Thoracic aorta (tissue), 2 donors: ENCODE measurements around the gene HDAC6. TPM values are rescaled to one million over a fixed set of nuclear protein-coding genes. Genes with fewer than 3 reads are reported as not detected.
"Not testable (repeated sequence)": the region's sequence is repeated elsewhere in the genome, so short reads cannot be mapped to it uniquely, and the experiment has no call there.

Source experiments
- ATAC-seq: fragments of 150-250 bp; one replicate; pipeline ENCODE4 v1.8.0; 2017; ENCODE audit warnings: low read depth; ENCODE audit not compliant: insufficient number of reproducible peaks, low FRiP score
- DNase-seq: peaks from one replicate; pipeline ENCODE4 v3.0.0-alpha.2; 2020; ENCODE audit warnings: low spot score
- H3K27ac ChIP-seq, 2 donors: fragments of 200-600 bp; sonication (generic); 1 replicate in 1 of 2; 2 replicates in 1 of 2; pipeline ENCODE4 v1.5.1; 2016; ENCODE audit warnings: mild to moderate bottlenecking in 2 of 2, moderate library complexity in 2 of 2
- H3K27me3 ChIP-seq: fragments of 200-600 bp; sonication (generic); replicated peaks from 2 replicates; pipeline ENCODE4 v1.6.0; 2016; ENCODE audit warnings: mild to moderate bottlenecking; ENCODE audit not compliant: insufficient read depth
- H3K36me3 ChIP-seq: fragments of 200-600 bp; sonication (generic); one replicate; pipeline ENCODE4 v1.5.1; 2016
- H3K4me1 ChIP-seq, 2 donors: fragments of 200-600 bp; sonication (generic); 1 replicate in 1 of 2; 2 replicates in 1 of 2; pipeline versions ENCODE4 v1.5.1 to v1.6.0; 2016; ENCODE audit warnings: low read depth in 2 of 2, mild to moderate bottlenecking in 1 of 2; ENCODE audit not compliant: control insufficient read depth in 1 of 2
- H3K4me3 ChIP-seq: fragments of 200-600 bp; sonication (generic); 2 replicates; pipeline ENCODE4 v1.5.1; 2016; ENCODE audit warnings: mild to moderate bottlenecking
- H3K9me3 ChIP-seq: fragments of 200-600 bp; sonication (generic); 2 replicates; pipeline ENCODE4 v1.5.1; 2016
- total RNA-seq, 2 donors: library from RNA; depleted of rRNA; stranded (reverse); fragments of >200 nt; gene quantifications; one replicate each; pipeline versions ENCODE4 v1.1.0 to v1.2.3, GENCODE V29; 2016
- TF ChIP-seq, protein P1 (sequence below): fragments of 200-600 bp; sonication (generic); IDR thresholded peaks from one replicate; pipeline ENCODE4 v1.5.1; 2019; ENCODE audit warnings: antibody characterized with exemption

HDAC6 gene
- total RNA-seq, 2 donors from 2014 or later, result 123 to 125 TPM

DNA sequence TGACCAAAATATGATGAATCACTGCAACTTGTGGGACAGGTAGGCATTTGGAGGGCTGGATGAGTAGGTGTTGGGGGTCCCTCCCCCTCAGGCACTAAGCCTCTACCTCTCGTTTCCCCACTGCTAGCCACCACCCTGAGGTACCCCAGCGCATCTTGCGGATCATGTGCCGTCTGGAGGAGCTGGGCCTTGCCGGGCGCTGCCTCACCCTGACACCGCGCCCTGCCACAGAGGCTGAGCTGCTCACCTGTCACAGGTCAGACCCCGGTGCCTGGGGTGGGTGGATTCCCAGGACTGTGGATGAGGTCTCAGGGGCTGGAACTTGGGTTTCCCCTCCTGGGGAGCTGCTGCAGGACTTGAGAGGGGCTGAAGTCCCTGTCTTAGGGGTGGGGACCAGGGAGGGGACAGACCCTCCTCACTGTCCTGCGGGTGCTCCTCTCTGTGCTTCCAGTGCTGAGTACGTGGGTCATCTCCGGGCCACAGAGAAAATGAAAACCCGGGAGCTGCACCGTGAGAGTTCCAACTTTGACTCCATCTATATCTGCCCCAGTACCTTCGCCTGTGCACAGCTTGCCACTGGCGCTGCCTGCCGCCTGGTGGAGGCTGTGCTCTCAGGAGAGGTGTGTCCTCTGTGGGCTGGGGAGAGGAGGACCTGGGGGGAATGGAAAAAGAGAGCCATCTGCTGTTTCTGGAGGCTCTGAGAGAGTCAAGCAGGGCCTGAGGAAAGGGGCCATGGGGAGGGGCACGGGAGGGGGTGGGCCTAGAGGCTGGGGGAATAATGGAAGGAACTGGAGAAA, 14.3 kb downstream of the HDAC6 start:
- TF ChIP-seq, protein P1, sequence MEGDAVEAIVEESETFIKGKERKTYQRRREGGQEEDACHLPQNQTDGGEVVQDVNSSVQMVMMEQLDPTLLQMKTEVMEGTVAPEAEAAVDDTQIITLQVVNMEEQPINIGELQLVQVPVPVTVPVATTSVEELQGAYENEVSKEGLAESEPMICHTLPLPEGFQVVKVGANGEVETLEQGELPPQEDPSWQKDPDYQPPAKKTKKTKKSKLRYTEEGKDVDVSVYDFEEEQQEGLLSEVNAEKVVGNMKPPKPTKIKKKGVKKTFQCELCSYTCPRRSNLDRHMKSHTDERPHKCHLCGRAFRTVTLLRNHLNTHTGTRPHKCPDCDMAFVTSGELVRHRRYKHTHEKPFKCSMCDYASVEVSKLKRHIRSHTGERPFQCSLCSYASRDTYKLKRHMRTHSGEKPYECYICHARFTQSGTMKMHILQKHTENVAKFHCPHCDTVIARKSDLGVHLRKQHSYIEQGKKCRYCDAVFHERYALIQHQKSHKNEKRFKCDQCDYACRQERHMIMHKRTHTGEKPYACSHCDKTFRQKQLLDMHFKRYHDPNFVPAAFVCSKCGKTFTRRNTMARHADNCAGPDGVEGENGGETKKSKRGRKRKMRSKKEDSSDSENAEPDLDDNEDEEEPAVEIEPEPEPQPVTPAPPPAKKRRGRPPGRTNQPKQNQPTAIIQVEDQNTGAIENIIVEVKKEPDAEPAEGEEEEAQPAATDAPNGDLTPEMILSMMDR, result no peak
- H3K4me3 ChIP-seq, result no peak overlapping the region
- H3K36me3 ChIP-seq, result peaks cover 7% of the 10 kb centered on the region
- ATAC-seq (no peak), DNase-seq (no peak)
- H3K27me3 ChIP-seq, result no peaks in the 10 kb centered on the region
- H3K9me3 ChIP-seq, result no peaks in the 10 kb centered on the region
- no peak overlapping the region for H3K27ac ChIP-seq
- no peaks in the 10 kb centered on the region for H3K4me1 ChIP-seq

DNA sequence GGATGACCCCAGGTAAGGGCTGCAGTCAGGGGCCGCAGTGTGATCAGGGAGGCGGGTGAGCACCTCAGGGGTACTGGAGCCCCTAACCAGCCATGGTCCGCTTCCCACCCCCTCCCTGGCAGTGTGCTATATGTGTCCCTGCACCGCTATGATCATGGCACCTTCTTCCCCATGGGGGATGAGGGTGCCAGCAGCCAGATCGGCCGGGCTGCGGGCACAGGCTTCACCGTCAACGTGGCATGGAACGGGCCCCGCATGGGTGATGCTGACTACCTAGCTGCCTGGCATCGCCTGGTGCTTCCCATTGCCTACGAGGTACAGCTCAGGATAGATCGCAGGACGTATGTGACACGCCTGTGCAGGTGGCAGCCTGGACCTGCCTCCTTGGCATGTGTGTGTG, 16.2 kb downstream of the HDAC6 start:
- H3K36me3 ChIP-seq, result peaks cover 7% of the 10 kb centered on the region
- H3K4me1 ChIP-seq, result no peaks in the 10 kb centered on the region
- H3K4me3 ChIP-seq, result no peak overlapping the region
- H3K27me3 ChIP-seq, result no peaks in the 10 kb centered on the region
- H3K27ac ChIP-seq, result no peak overlapping the region
- no peak for DNase-seq
- no peak for ATAC-seq
- no peaks in the 10 kb centered on the region for H3K9me3 ChIP-seq
- TF ChIP-seq, protein P1, result no peak

GRCh38 chrX:48818866-48819265, 17.0 kb downstream of the HDAC6 start:
- H3K27me3 ChIP-seq, result no peaks in the 10 kb centered on the region
- TF ChIP-seq, protein P1, result no peak
- peaks cover 7% of the 10 kb centered on the region for H3K36me3 ChIP-seq
- H3K27ac ChIP-seq, result no peak overlapping the region
- H3K4me1 ChIP-seq, result no peaks in the 10 kb centered on the region
- no peak overlapping the region for H3K4me3 ChIP-seq
- no peak for DNase-seq
- ATAC-seq, result no peak
- no peaks in the 10 kb centered on the region for H3K9me3 ChIP-seq

- not testable (repeated sequence) for H3K4me3 ChIP-seq, H3K27ac ChIP-seq, H3K36me3 ChIP-seq, H3K27me3 ChIP-seq, H3K4me1 ChIP-seq, DNase-seq, H3K9me3 ChIP-seq, ATAC-seq
These were observed 17.5 kb downstream of the HDAC6 start for GRCh38 chrX:48819394-48819793.

GRCh38 chrX:48823053-48823452, 21.2 kb downstream of the HDAC6 start:
- Histone ChIP-seq H3K4me3 (no peak overlapping the region), H3K4me1 (no peaks in the 10 kb centered on the region), H3K36me3 (no peaks in the 10 kb centered on the region), H3K27me3 (no peaks in the 10 kb centered on the region), H3K27ac (no peak overlapping the region), H3K9me3 (no peaks in the 10 kb centered on the region)
- ATAC-seq (no peak), DNase-seq (no peak)
- TF ChIP-seq, protein P1, result no peak

- Histone ChIP-seq H3K4me1 (no peaks in the 10 kb centered on the region), H3K27me3 (no peaks in the 10 kb centered on the region), H3K9me3 (no peaks in the 10 kb centered on the region), H3K27ac (no peak overlapping the region), H3K36me3 (no peaks in the 10 kb centered on the region), H3K4me3 (no peak overlapping the region)
- ATAC-seq (no peak), DNase-seq (no peak)
- TF ChIP-seq, protein P1, result no peak
These were observed 22.2 kb downstream of the HDAC6 start for GRCh38 chrX:48824066-48824465.
